Tibial nerve (tissue), 4 donors: Measurements from ENCODE around the gene XPC.

Source experiments
- CTCF ChIP-seq, 5 experiments: fragments of 200-600 bp in 3 of 5; fragments of 450-650 bp in 2 of 5; sonication (generic) in 3 of 5; IDR thresholded peaks; one replicate each; pipeline ENCODE4 v1.5.1; 2016 to 2019; ENCODE audit warnings: antibody characterized with exemption in 5 of 5, mild to moderate bottlenecking in 3 of 5, moderate library complexity in 2 of 5
- EP300 ChIP-seq, 2 donors: sonication (generic); formaldehyde crosslinking; IDR thresholded peaks; one replicate each; pipeline ENCODE4 v1.6.1; 2017; ENCODE audit warnings: antibody characterized with exemption in 2 of 2, mild to moderate bottlenecking in 1 of 2
- POLR2A ChIP-seq, 2 donors: fragments of 450-650 bp; IDR thresholded peaks; one replicate each; pipeline ENCODE4 v1.6.1; 2017; ENCODE audit warnings: antibody characterized with exemption in 2 of 2, mild to moderate bottlenecking in 2 of 2, moderate library complexity in 2 of 2

GRCh38 chr3:14179114-14179465 is 689 bp upstream of the XPC start:
- TF ChIP-seq EP300 (IDR thresholded peaks at IDR 0.05) = no peak
- no peak for TF ChIP-seq CTCF (IDR thresholded peaks at IDR 0.05)
- no peak for TF ChIP-seq POLR2A (IDR thresholded peaks at IDR 0.05)
